Articular chondrocyte of knee joint (primary cell): ENCODE data around the gene ZNF70. TPM values are rescaled to one million over a fixed set of nuclear protein-coding genes. Genes with fewer than 3 reads are reported as not detected.

Source experiments
- total RNA-seq: library from RNA; depleted of rRNA; stranded (reverse); fragments of >200 nt; gene quantifications from 2 replicates; pipeline ENCODE4 v1.2.3, GENCODE V29; 2012

The ZNF70 gene
- total RNA-seq = 6.3 and 7.1 TPM in 2 replicates

GRCh38 chr22:23750714-23751440 lies at the start of gene ZNF70:
Gene ZNF70, minus strand, starts transcription at chr22:23751112. Its CDS starts 5,972 bp downstream, at chr22:23745140.

GRCh38 chr22:23786752-23787599 lies 36.1 kb upstream of the ZNF70 start, which contains the start of gene SMARCB1:
Gene SMARCB1, plus strand, starts transcription at chr22:23786966. Its CDS starts 204 bp downstream, at chr22:23787170.

GRCh38 chr22:23772649-23773473 lies 21.9 kb upstream of the ZNF70 start, which contains the start of gene MMP11:
Gene MMP11, plus strand, starts transcription at chr22:23772849. Its CDS starts 22 bp downstream, at chr22:23772871.

GRCh38 chr22:23767673-23768548 lies 17.0 kb upstream of the ZNF70 start, which contains the start of gene CHCHD10:
Gene CHCHD10, minus strand, starts transcription at chr22:23767972. Its CDS starts 98 bp downstream, at chr22:23767874.

GRCh38 chr22:23762842-23763578 lies 12.1 kb upstream of the ZNF70 start, which contains the start of gene C22orf15:
Gene C22orf15, plus strand, starts transcription at chr22:23762990. Its CDS starts 317 bp downstream, at chr22:23763307.

GRCh38 chr22:23754220-23754919 lies 3.5 kb upstream of the ZNF70 start, which contains the start of gene VPREB3:
Gene VPREB3, minus strand, starts transcription at chr22:23754425. Its CDS starts 62 bp downstream, at chr22:23754363.

GRCh38 chr22:23690713-23691112 lies 60.2 kb downstream of the ZNF70 start, which contains the start of gene RGL4:
Gene RGL4, plus strand, starts transcription at chr22:23691013. Its CDS starts 1,018 bp downstream, at chr22:23692031.

Other genes starting within 250 kb of the ZNF70 start
- not detected in 2 replicates for gene IGLL1, start 170.8 kb downstream of the ZNF70 start, total RNA-seq
- 0.11 and 0.13 TPM in 2 replicates for gene DRICH1, start 118.8 kb downstream of the ZNF70 start, total RNA-seq
- gene RGL4, start 60.1 kb downstream of the ZNF70 start, total RNA-seq = not detected in 2 replicates
- not detected in 2 replicates for gene VPREB3, start 3.3 kb upstream of the ZNF70 start, total RNA-seq
- 1.2 and 1.9 TPM in 2 replicates for gene C22orf15, start 11.9 kb upstream of the ZNF70 start, total RNA-seq
- gene CHCHD10, start 16.9 kb upstream of the ZNF70 start, total RNA-seq = 3.9 and 6.5 TPM in 2 replicates
- gene MMP11, start 21.7 kb upstream of the ZNF70 start, total RNA-seq = 3.9 and 4.1 TPM in 2 replicates
- gene SMARCB1, start 35.9 kb upstream of the ZNF70 start, total RNA-seq = 44.3 and 48.2 TPM in 2 replicates
- 0.43 and 0.65 TPM in 2 replicates for gene DERL3, start 87.9 kb upstream of the ZNF70 start, total RNA-seq
- gene SLC2A11, start 106.8 kb upstream of the ZNF70 start, total RNA-seq = 12.3 and 15.3 TPM in 2 replicates
- 156 and 195 TPM in 2 replicates for gene MIF, start 143.3 kb upstream of the ZNF70 start, total RNA-seq
- gene GSTT2B, start 210.1 kb upstream of the ZNF70 start, total RNA-seq = 1.7 and 19.7 TPM in 2 replicates
- gene DDTL, start 215.8 kb upstream of the ZNF70 start, total RNA-seq = 1.0 TPM in 1 of 2 replicates, not detected in the other
- gene DDT, start 223.3 kb upstream of the ZNF70 start, total RNA-seq = 57.7 and 68.2 TPM in 2 replicates
- gene GSTT2, start 229.0 kb upstream of the ZNF70 start, total RNA-seq = 0.78 TPM in 1 of 2 replicates, not detected in the other